ENCODE data around the gene THSD4. TPM values are rescaled to one million over a fixed set of nuclear protein-coding genes. Genes with fewer than 3 reads are reported as not detected.

THSD4 gene
- total and polyA plus RNA-seq, 8 donors, result 15.7 to 43.3 (median 19.1) TPM

DNA sequence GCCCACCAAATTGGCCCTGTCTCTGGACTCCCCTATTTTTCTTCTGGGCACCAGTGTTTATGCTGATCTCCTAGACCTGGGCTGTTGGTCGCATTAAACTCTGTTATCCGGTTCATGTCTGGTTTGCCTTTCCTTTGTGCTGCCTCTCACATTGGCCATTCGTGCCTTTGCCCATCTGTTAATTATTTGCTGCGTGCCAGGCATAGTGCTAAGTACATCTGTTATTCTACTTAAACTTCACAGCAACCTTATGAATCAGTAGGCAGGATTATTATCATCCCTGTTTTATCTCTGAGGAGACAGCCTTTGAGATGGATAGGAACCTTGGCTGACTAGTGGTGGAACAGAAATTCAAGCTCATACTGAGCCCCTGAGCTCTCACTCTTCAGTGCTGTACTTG, 76.0 kb downstream of the THSD4 start:
- H3K4me3 ChIP-seq, result no peak overlapping the region
- no peaks in the 10 kb centered on the region for H3K9me3 ChIP-seq
- H3K27ac ChIP-seq, result no peak overlapping the region
- H3K36me3 ChIP-seq, result no peaks in the 10 kb centered on the region
- TF ChIP-seq, protein P1, sequence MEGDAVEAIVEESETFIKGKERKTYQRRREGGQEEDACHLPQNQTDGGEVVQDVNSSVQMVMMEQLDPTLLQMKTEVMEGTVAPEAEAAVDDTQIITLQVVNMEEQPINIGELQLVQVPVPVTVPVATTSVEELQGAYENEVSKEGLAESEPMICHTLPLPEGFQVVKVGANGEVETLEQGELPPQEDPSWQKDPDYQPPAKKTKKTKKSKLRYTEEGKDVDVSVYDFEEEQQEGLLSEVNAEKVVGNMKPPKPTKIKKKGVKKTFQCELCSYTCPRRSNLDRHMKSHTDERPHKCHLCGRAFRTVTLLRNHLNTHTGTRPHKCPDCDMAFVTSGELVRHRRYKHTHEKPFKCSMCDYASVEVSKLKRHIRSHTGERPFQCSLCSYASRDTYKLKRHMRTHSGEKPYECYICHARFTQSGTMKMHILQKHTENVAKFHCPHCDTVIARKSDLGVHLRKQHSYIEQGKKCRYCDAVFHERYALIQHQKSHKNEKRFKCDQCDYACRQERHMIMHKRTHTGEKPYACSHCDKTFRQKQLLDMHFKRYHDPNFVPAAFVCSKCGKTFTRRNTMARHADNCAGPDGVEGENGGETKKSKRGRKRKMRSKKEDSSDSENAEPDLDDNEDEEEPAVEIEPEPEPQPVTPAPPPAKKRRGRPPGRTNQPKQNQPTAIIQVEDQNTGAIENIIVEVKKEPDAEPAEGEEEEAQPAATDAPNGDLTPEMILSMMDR (IDR thresholded peaks at IDR 0.05), result no peak
- H3K27me3 ChIP-seq, result no peaks in the 10 kb centered on the region
- intact Hi-C loops (cut with DNase I), result no loop called here
- no peak for DNase-seq
- ATAC-seq, result no peak
- no peaks in the 10 kb centered on the region for H3K4me1 ChIP-seq

DNA sequence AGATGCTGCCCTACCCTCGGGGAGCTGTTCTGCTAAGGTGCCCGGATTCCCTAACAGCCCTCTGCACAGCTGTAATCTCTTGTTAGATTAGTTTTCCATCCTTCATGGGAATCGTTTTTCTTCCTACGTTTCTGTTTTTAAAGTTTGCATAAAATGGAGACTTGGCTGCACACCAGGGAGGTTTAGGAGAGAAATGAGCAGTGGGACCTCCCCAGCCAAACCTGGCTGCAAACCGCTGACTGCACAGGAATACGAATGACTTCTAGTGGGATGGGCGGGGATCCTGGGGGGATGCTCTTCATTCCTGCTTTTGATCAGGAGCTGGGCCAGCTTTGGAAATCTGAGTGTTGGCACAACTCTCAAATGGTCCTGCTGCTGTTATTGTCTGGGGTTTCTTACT, 77.5 kb downstream of the THSD4 start:
- TF ChIP-seq, protein P1 (IDR thresholded peaks at IDR 0.05), result no peak
- Histone ChIP-seq H3K4me1 (no peaks in the 10 kb centered on the region), H3K4me3 (no peak overlapping the region), H3K9me3 (no peaks in the 10 kb centered on the region), H3K27ac (no peak overlapping the region), H3K27me3 (no peaks in the 10 kb centered on the region), H3K36me3 (no peaks in the 10 kb centered on the region)
- DNase-seq, result no peak
- intact Hi-C loops (cut with DNase I), result no loop called here
- no peak for ATAC-seq

GRCh38 chr15:71194286-71194685, 79.0 kb downstream of the THSD4 start:
- no peaks in the 10 kb centered on the region for H3K27me3 ChIP-seq
- TF ChIP-seq, protein P1 (IDR thresholded peaks at IDR 0.05), result no peak
- no peaks in the 10 kb centered on the region for H3K36me3 ChIP-seq
- H3K4me3 ChIP-seq, result no peak overlapping the region
- intact Hi-C loops (cut with DNase I), result no loop called here
- H3K9me3 ChIP-seq, result no peaks in the 10 kb centered on the region
- DNase-seq, result no peak
- no peak overlapping the region for H3K27ac ChIP-seq
- no peaks in the 10 kb centered on the region for H3K4me1 ChIP-seq
- no peak for ATAC-seq

GRCh38 chr15:71195242-71195641, 80.0 kb downstream of the THSD4 start:
- no peak overlapping the region for H3K27ac ChIP-seq
- no peaks in the 10 kb centered on the region for H3K9me3 ChIP-seq
- no peaks in the 10 kb centered on the region for H3K4me1 ChIP-seq
- no peaks in the 10 kb centered on the region for H3K27me3 ChIP-seq
- TF ChIP-seq, protein P1 (IDR thresholded peaks at IDR 0.05), result no peak
- no peaks in the 10 kb centered on the region for H3K36me3 ChIP-seq
- H3K4me3 ChIP-seq, result no peak overlapping the region
- DNase-seq (no peak), ATAC-seq (no peak)
- intact Hi-C loops (cut with DNase I), result no loop called here

DNA sequence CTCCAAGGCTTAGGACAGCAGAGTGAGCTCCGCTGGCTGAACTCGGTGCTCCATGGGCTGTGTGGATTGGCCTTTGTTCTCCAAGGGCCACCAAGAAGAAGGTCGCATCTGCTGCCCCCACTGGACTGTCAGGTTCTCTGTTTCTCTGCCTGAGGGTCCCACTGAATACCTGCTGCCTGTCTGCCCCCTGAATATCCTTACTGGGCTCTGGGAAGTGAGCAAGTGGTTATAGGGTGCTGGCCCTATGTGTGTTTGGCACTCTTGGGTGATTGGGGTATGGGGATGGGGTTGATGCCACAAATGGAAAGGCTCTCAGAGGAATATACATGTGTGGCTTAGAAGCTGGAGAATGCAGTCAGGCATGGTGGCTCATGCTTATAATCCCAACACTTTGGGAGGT, 82.3 kb downstream of the THSD4 start:
- no peaks in the 10 kb centered on the region for H3K9me3 ChIP-seq
- TF ChIP-seq, protein P1 (IDR thresholded peaks at IDR 0.05), result no peak
- H3K27me3 ChIP-seq, result no peaks in the 10 kb centered on the region
- H3K4me1 ChIP-seq, result no peaks in the 10 kb centered on the region
- DNase-seq (no peak), ATAC-seq (no peak)
- no peak overlapping the region for H3K4me3 ChIP-seq
- intact Hi-C loops (cut with DNase I), result no loop called here
- H3K27ac ChIP-seq, result no peak overlapping the region
- H3K36me3 ChIP-seq, result no peaks in the 10 kb centered on the region
